Stimulated activated CD4-positive, alpha-beta T cell treated with anti-CD3 and anti-CD28 coated beads, Interleukin-1b, Interleukin-23, amount 100 ng/mL, for 24 hours (primary cell): Measurements from ENCODE around the gene PCDHB13.

ENCODE experiments used
- DNase-seq, 4 experiments: peaks; one replicate each; pipeline ENCODE4 v3.0.0-alpha.2; 2020; ENCODE audit warnings: low read depth in 4 of 4, low spot score in 1 of 4

Gene PCDHB13

GRCh38 chr5:141260458-141261237 is 46.9 kb downstream of the PCDHB13 start:
- DNase-seq = no peak

- DNase-seq = no peak
These were observed 47.5 kb downstream of the PCDHB13 start for GRCh38 chr5:141261238-141261546.
